ENCODE results near the gene RRP7A.
"Not testable (repeated sequence)": the region's sequence is repeated elsewhere in the genome, so short reads cannot be mapped to it uniquely, and the experiment has no call there.

The RRP7A gene

DNA sequence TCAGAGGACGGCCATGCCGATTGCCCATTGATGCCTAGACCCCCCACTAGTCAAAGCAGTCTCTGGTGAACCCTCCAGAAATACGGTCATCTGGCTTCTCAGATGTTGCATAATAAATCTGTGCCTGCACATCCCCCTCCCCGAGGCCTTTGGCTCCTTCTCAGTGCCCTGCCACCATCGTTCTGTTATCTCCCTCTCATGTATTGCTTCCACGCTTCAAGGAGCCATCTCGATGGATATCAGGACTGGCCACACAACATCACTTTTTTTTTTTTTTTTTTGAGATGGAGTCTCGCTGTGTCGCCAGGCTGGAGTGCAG, 1.6 kb upstream of the RRP7A start:
- Histone ChIP-seq H3K27ac (peak overlapping the region; percentile 51), H3K4me3 (ENCODE audit: low read depth, low read length) (no peak overlapping the region), H3K9ac (no peak overlapping the region), H3K27me3 (ENCODE audit: control insufficient read depth, insufficient read depth, low read length) (no peaks in the 10 kb centered on the region), H3K36me3 (ENCODE audit: control insufficient read depth, insufficient read depth, low read length) (no peaks in the 10 kb centered on the region), H3K4me2 (ENCODE audit: low read length) (peak overlapping the region; percentile 47), H3K79me2 (no peaks in the 10 kb centered on the region), H2AFZ (peak overlapping the region; percentile 50), H3K4me1 (peaks cover 2% of the 10 kb centered on the region), H3K9me3 (ENCODE audit: control insufficient read depth, low read length) (no peaks in the 10 kb centered on the region)
- TF ChIP-seq, protein P1, sequence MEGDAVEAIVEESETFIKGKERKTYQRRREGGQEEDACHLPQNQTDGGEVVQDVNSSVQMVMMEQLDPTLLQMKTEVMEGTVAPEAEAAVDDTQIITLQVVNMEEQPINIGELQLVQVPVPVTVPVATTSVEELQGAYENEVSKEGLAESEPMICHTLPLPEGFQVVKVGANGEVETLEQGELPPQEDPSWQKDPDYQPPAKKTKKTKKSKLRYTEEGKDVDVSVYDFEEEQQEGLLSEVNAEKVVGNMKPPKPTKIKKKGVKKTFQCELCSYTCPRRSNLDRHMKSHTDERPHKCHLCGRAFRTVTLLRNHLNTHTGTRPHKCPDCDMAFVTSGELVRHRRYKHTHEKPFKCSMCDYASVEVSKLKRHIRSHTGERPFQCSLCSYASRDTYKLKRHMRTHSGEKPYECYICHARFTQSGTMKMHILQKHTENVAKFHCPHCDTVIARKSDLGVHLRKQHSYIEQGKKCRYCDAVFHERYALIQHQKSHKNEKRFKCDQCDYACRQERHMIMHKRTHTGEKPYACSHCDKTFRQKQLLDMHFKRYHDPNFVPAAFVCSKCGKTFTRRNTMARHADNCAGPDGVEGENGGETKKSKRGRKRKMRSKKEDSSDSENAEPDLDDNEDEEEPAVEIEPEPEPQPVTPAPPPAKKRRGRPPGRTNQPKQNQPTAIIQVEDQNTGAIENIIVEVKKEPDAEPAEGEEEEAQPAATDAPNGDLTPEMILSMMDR (IDR thresholded peaks at IDR 0.05), result no peak

DNA sequence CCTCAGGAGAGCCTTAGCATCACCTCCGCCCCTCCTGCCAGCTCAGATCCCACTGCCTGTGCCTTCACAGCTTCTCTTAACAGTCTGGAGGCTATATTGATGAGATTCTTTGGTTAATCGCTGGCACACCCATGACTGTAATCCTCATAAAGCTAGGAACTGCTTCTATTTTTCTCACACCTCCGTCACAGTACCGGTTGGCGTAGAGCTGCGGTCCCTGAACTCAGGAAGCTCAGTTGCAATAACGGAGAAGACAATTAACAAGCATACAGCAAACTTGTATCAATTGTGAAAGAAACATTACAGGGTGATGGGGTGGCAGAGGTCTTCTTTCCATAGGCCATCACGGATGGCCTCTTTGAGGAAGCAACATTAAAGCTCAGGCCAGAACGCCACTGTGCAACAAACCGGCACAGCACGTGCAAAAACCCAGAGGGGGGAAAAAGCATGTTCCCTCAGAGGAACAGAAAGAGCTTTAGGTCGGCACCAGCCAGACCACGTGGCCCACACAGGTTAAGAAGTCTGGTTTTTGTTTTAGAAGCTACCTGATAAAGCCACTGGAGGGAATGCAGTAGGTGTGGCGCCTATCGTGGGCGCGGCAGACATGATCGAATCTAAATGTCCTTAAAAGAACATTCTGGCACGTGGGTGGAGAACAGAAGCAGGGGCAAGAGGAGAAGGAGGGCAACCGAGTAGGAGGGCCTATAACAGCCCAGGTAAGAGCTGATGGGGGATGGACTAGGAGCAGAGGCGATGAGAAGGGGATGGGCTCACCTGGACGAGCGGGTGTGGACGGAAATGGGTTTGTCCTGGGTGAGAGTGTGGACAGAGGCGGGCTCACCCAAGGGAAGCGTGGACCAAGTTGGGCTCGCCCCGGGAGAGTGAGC, 715 bp downstream of the RRP7A start:
- H3K36me3 ChIP-seq (ENCODE audit: control insufficient read depth, insufficient read depth, low read length); H3K79me2 ChIP-seq; H2AFZ ChIP-seq; H3K4me1 ChIP-seq; H3K9me3 ChIP-seq (ENCODE audit: control insufficient read depth, low read length); H3K27me3 ChIP-seq (ENCODE audit: control insufficient read depth, insufficient read depth, low read length); H3K27ac ChIP-seq; H3K9ac ChIP-seq: not testable (repeated sequence)
- Histone ChIP-seq H3K4me3 (ENCODE audit: low read depth, low read length) (peak overlapping the region; percentile 60), H3K4me2 (ENCODE audit: low read length) (peak overlapping the region; percentile 25)

GRCh38 chr22:42517103-42517502, 2.5 kb downstream of the RRP7A start:
- H3K9me3 ChIP-seq (ENCODE audit: control insufficient read depth, low read length); H3K4me1 ChIP-seq; H3K9ac ChIP-seq; H3K4me3 ChIP-seq (ENCODE audit: low read depth, low read length); H3K79me2 ChIP-seq; H2AFZ ChIP-seq; H3K27me3 ChIP-seq (ENCODE audit: control insufficient read depth, insufficient read depth, low read length); H3K27ac ChIP-seq; H3K36me3 ChIP-seq (ENCODE audit: control insufficient read depth, insufficient read depth, low read length); H3K4me2 ChIP-seq (ENCODE audit: low read length): not testable (repeated sequence)

DNA sequence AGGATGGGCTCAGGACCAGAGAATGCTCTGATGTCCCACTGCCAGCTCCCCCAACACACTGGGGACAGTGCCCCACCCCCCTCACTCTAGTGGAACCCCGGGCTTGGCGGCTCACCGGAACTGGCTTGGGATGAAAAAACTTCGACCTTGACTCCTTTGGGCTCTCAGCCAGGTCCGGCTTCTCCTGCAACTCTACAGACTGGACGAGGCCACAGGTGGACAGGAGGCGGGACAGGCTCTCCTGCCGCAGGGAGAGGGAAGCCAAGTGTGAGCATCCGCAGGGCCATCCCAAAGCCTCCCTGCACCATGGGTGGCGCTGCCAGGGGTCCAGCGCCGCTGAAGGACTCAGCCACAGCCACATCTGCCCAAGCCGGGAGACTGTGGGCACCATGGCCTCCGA, 3.7 kb downstream of the RRP7A start:
- H3K36me3 ChIP-seq (ENCODE audit: control insufficient read depth, insufficient read depth, low read length), result no peaks in the 10 kb centered on the region
- no peak overlapping the region for H3K4me3 ChIP-seq (ENCODE audit: low read depth, low read length)
- H3K4me1 ChIP-seq, result peaks cover 2% of the 10 kb centered on the region
- H3K27ac ChIP-seq, result no peak overlapping the region
- no peaks in the 10 kb centered on the region for H3K27me3 ChIP-seq (ENCODE audit: control insufficient read depth, insufficient read depth, low read length)
- H3K9ac ChIP-seq, result no peak overlapping the region
- no peak overlapping the region for H3K4me2 ChIP-seq (ENCODE audit: low read length)
- no peak overlapping the region for H2AFZ ChIP-seq
- TF ChIP-seq, protein P1 (IDR thresholded peaks at IDR 0.05), result no peak
- H3K79me2 ChIP-seq, result no peaks in the 10 kb centered on the region
- no peaks in the 10 kb centered on the region for H3K9me3 ChIP-seq (ENCODE audit: control insufficient read depth, low read length)

GRCh38 chr22:42515304-42515703, 4.3 kb downstream of the RRP7A start:
- H3K4me2 ChIP-seq (ENCODE audit: low read length); H3K36me3 ChIP-seq (ENCODE audit: control insufficient read depth, insufficient read depth, low read length); H3K9ac ChIP-seq; H3K27ac ChIP-seq; H3K27me3 ChIP-seq (ENCODE audit: control insufficient read depth, insufficient read depth, low read length); H3K79me2 ChIP-seq; H3K4me1 ChIP-seq; H3K9me3 ChIP-seq (ENCODE audit: control insufficient read depth, low read length); H3K4me3 ChIP-seq (ENCODE audit: low read depth, low read length); H2AFZ ChIP-seq: not testable (repeated sequence)

- H3K4me1 ChIP-seq; H3K36me3 ChIP-seq (ENCODE audit: control insufficient read depth, insufficient read depth, low read length); H3K9ac ChIP-seq; H3K9me3 ChIP-seq (ENCODE audit: control insufficient read depth, low read length); H3K27me3 ChIP-seq (ENCODE audit: control insufficient read depth, insufficient read depth, low read length); H3K4me3 ChIP-seq (ENCODE audit: low read depth, low read length); H3K27ac ChIP-seq; H2AFZ ChIP-seq; H3K79me2 ChIP-seq; H3K4me2 ChIP-seq (ENCODE audit: low read length): not testable (repeated sequence)
These were observed 5.3 kb downstream of the RRP7A start for GRCh38 chr22:42514331-42514730.

DNA sequence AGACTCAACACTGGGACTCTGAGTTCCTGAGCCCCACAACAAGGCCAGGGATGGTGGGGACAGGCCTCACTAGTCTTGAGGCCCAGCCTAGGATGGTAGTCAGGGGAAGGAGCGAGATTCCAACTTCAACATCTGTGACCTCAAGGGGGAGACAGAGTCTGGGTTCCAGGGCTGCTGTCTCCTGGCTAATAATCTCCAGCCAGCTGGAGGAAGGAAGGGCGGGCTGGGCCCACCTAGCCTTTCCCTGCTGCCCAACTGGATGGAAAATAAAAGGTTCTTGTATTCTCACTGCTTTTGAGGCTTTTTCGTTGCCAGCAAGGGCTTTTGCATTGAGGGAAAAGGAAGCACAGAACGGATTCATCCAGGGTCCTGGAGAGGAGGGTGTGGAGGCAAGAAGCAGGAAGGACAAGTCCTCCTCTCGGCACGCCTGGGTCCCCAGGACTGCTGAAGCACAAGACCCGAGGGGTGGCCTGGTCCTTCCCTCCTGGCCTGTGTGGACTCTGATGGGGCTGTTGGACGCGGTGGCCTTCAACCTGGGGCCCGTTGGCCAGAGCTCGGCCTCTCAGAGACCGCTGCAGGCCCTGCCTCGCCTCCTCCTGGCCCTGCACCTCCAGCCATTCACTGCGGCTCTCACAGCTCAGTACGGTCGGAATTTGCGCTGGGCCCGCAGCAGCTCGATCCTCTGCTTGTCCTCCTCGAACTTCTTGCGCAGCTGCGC, 7.2 kb downstream of the RRP7A start:
- not testable (repeated sequence) for H3K4me3 ChIP-seq (ENCODE audit: low read depth, low read length); H3K4me1 ChIP-seq; H3K27me3 ChIP-seq (ENCODE audit: control insufficient read depth, insufficient read depth, low read length); H3K4me2 ChIP-seq (ENCODE audit: low read length); H2AFZ ChIP-seq; H3K36me3 ChIP-seq (ENCODE audit: control insufficient read depth, insufficient read depth, low read length); H3K9me3 ChIP-seq (ENCODE audit: control insufficient read depth, low read length); H3K79me2 ChIP-seq; H3K27ac ChIP-seq; H3K9ac ChIP-seq

All from parathyroid adenoma (tissue), 2 donors.